CD14-positive monocyte (primary cell): Measurements from ENCODE around the gene CEP112. TPM values are rescaled to one million over a fixed set of nuclear protein-coding genes. Genes with fewer than 3 reads are reported as not detected.

Source experiments
- DNase-seq, 3 donors: peaks; one replicate each; pipeline ENCODE4 v3.0.0-alpha.2; 2011 to 2022
- H2AFZ ChIP-seq: 2 replicates; pipeline ENCODE4 v1.6.0; 2012; ENCODE audit warnings: mild to moderate bottlenecking, low read depth, low read length, inconsistent platforms; ENCODE audit not compliant: insufficient read depth, poor library complexity, severe bottlenecking
- H3K27ac ChIP-seq, 2 donors: 1 replicate in 1 of 2; 2 replicates in 1 of 2; pipeline ENCODE4 v1.5.1; 2012 to 2013; ENCODE audit warnings: low read length in 2 of 2, control low read depth in 1 of 2, inconsistent platforms in 1 of 2, low read depth in 1 of 2, mild to moderate bottlenecking in 1 of 2
- H3K27me3 ChIP-seq, 2 donors: one replicate each; pipeline versions ENCODE4 v1.6.0 to v1.6.1; 2011 to 2013; ENCODE audit warnings: low read length in 2 of 2; ENCODE audit not compliant: control insufficient read depth in 2 of 2, insufficient read depth in 2 of 2
- H3K36me3 ChIP-seq, 2 donors: replicated peaks in 1 of 2; 1 replicate in 1 of 2; 2 replicates in 1 of 2; pipeline versions ENCODE4 v1.5.1 to v1.6.1; 2012 to 2013; ENCODE audit warnings: low read length in 2 of 2, control low read depth in 1 of 2, inconsistent platforms in 1 of 2, mild to moderate bottlenecking in 1 of 2; ENCODE audit not compliant: insufficient read depth in 2 of 2, control insufficient read depth in 1 of 2
- H3K4me1 ChIP-seq, 2 donors: 1 replicate in 1 of 2; 2 replicates in 1 of 2; pipeline versions ENCODE4 v1.5.1 to v1.6.1; 2012 to 2013; ENCODE audit warnings: low read length in 2 of 2, control low read depth in 1 of 2, inconsistent platforms in 1 of 2, mild to moderate bottlenecking in 1 of 2, moderate library complexity in 1 of 2; ENCODE audit not compliant: insufficient read depth in 2 of 2, control insufficient read depth in 1 of 2
- H3K4me2 ChIP-seq: replicated peaks from 2 replicates; pipeline ENCODE3; 2012; ENCODE audit warnings: low read length, moderate library complexity, mild to moderate bottlenecking; ENCODE audit not compliant: poor library complexity, severe bottlenecking; ENCODE audit errors: extremely low read depth
- H3K4me3 ChIP-seq, 3 experiments: fragments of 200-600 bp in 1 of 3; sonication (generic) in 1 of 3; replicated peaks in 1 of 3; 1 replicate in 2 of 3; 2 replicates in 1 of 3; pipeline ENCODE4 v1.5.1; 2011 to 2013; ENCODE audit warnings: low read length in 3 of 3, mild to moderate bottlenecking in 3 of 3, control low read depth in 2 of 3, low read depth in 2 of 3, inconsistent platforms in 1 of 3, moderate library complexity in 1 of 3
- H3K79me2 ChIP-seq: 2 replicates; pipeline ENCODE4 v1.6.0; 2012; ENCODE audit warnings: mild to moderate bottlenecking, control low read depth, inconsistent platforms, low read length, moderate library complexity; ENCODE audit not compliant: insufficient read depth
- H3K9ac ChIP-seq: 2 replicates; pipeline ENCODE4 v1.6.0; 2017; ENCODE audit warnings: low read length, mild to moderate bottlenecking; ENCODE audit not compliant: insufficient read depth, poor library complexity, severe bottlenecking
- H3K9me3 ChIP-seq, 2 donors: replicated peaks in 1 of 2; 1 replicate in 1 of 2; 2 replicates in 1 of 2; pipeline versions ENCODE4 v1.5.1 to v1.6.1; 2012 to 2013; ENCODE audit warnings: low read length in 2 of 2, control low read depth in 1 of 2; ENCODE audit not compliant: control insufficient read depth in 1 of 2, insufficient read depth in 1 of 2
- H4K20me1 ChIP-seq: 2 replicates; pipeline ENCODE4 v1.6.0; 2012; ENCODE audit warnings: mild to moderate bottlenecking, low read length, control low read depth, moderate library complexity; ENCODE audit not compliant: insufficient read depth
- H3K27ac Mint-ChIP-seq, 7 donors: one replicate each; pipeline ENCODE4 v1.8.0; 2020; ENCODE audit warnings: mild to moderate bottlenecking in 7 of 7, mixed read lengths in 7 of 7, moderate library complexity in 6 of 7, inconsistent platforms in 2 of 7
- H3K27me3 Mint-ChIP-seq, 3 donors: one replicate each; pipeline ENCODE4 v1.8.0; 2021 to 2022; ENCODE audit warnings: low read depth in 3 of 3, mild to moderate bottlenecking in 3 of 3, mixed read lengths in 3 of 3, moderate library complexity in 3 of 3, inconsistent platforms in 1 of 3
- H3K36me3 Mint-ChIP-seq, 2 donors: one replicate each; pipeline ENCODE4 v1.8.0; 2020; ENCODE audit warnings: mixed read lengths in 2 of 2, inconsistent platforms in 1 of 2, mild to moderate bottlenecking in 1 of 2
- H3K4me1 Mint-ChIP-seq: one replicate; pipeline ENCODE4 v1.8.0; 2020; ENCODE audit warnings: mild to moderate bottlenecking, mixed read lengths
- H3K4me3 Mint-ChIP-seq, 2 donors: one replicate each; pipeline ENCODE4 v1.8.0; 2020; ENCODE audit warnings: mild to moderate bottlenecking in 2 of 2, mixed read lengths in 2 of 2, moderate library complexity in 1 of 2
- H3K9me3 Mint-ChIP-seq, 7 donors: one replicate each; pipeline ENCODE4 v1.8.0; 2020 to 2022; ENCODE audit warnings: mixed read lengths in 7 of 7, mild to moderate bottlenecking in 6 of 7, moderate library complexity in 6 of 7, inconsistent platforms in 2 of 7
- CTCF ChIP-seq: fragments of 200-600 bp; IDR thresholded peaks from one replicate; pipeline ENCODE4 v1.8.0; 2022; ENCODE audit warnings: antibody characterized with exemption, mild to moderate bottlenecking
- WGBS: methylation state at CpG from one replicate; pipeline ENCODE4 v1.1.5; 2013; ENCODE audit warnings: missing lambda C conversion rate; ENCODE audit not compliant: insufficient coverage; 5-methylcytosine and 5-hydroxymethylcytosine counted together
- intact Hi-C, 2 donors: fragments of 100-400 bp; cut with micrococcal nuclease; formaldehyde crosslinking; loops; one replicate each; pipeline versions ENCODE4 v1.15.0 to v1.15.1; 2023
- polyA plus RNA-seq, 3 donors: library from polyadenylated mRNA; depleted of rRNA in 1 of 3; unstranded in 2 of 3; stranded (reverse) in 1 of 3; fragments of 300-500 nt in 2 of 3; fragments of >200 nt in 1 of 3; fragmentation: Illumina TruSeq in 2 of 3; gene quantifications; 1 replicate in 2 of 3; 2 replicates in 1 of 3; pipeline ENCODE4 v1.2.3, GENCODE V29; 2012 to 2021

The CEP112 gene
- polyA plus RNA-seq, 3 donors = 0.10 TPM; not detected in 2

DNA sequence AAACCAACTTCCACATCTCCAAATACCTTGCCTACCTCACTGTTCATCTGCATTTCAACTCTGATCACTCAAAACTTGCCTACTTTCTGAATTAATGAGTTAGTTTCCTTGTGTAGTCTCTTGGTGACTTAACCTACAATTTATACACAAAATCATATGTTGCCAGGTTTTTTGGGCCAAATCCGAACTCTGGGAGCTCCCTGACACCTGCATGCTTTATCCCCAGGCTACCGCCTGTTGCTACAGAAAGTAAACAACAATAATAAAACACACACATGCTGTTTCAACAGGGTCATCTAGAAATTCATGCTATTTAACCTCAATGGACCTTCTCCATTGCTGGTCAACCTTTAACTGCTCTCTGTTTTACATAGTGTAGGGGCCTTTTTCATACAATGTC lies 526.0 kb downstream of the CEP112 start:
- H3K9me3 ChIP-seq = no peaks in the 10 kb centered on the region
- Mint-ChIP-seq H3K27ac (no peak overlapping the region), H3K27me3 (peaks cover 0 to 2% (median 0%) of the 10 kb centered on the region in 3 donors), H3K4me3 (no peak overlapping the region), H3K4me1 (no peaks in the 10 kb centered on the region), H3K36me3 (no peaks in the 10 kb centered on the region), H3K9me3 (peaks cover 0 to 16% (median 2%) of the 10 kb centered on the region in 7 donors)
- no peak overlapping the region for H2AFZ ChIP-seq
- TF ChIP-seq CTCF = no peak
- H3K27me3 ChIP-seq = no peaks in the 10 kb centered on the region
- H3K4me2 ChIP-seq = no peak overlapping the region
- H3K27ac ChIP-seq = no peak overlapping the region
- H3K79me2 ChIP-seq = no peaks in the 10 kb centered on the region
- no peaks in the 10 kb centered on the region for H3K36me3 ChIP-seq
- H4K20me1 ChIP-seq = no peaks in the 10 kb centered on the region
- intact Hi-C loops = no loop called here
- 60% methylated on average over 1 of the region's 2 CpGs for WGBS
- DNase-seq = no peak
- no peak overlapping the region for H3K9ac ChIP-seq
- H3K4me1 ChIP-seq = no peaks in the 10 kb centered on the region
- no peak overlapping the region for H3K4me3 ChIP-seq

DNA sequence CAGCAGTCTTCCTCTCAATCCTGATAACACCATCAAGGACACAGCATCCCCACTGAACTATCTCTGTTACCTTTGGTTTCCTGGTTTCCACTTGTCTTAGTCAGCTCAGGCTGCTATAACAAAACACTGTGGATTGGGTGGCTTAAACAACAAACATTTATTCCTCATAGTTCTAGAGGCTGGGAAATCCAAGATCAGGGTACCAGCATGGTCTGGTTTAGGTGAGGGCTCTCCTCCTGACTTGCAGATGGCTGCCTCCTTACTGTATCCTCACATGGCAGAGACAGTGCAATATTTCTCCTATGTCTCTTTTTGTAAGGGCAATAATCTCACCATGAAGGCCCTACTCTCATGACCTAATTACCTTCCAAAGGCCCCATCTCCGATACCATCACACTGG lies 527.2 kb downstream of the CEP112 start:
- Mint-ChIP-seq H3K27ac (no peak overlapping the region), H3K4me3 (no peak overlapping the region), H3K9me3 (peaks cover 0 to 16% (median 6%) of the 10 kb centered on the region in 7 donors), H3K36me3 (no peaks in the 10 kb centered on the region), H3K27me3 (peaks cover 0 to under 1% (median 0%) of the 10 kb centered on the region in 3 donors), H3K4me1 (no peaks in the 10 kb centered on the region)
- H3K9ac ChIP-seq = no peak overlapping the region
- H3K36me3 ChIP-seq = no peaks in the 10 kb centered on the region
- no peak overlapping the region for H2AFZ ChIP-seq
- DNase-seq = no peak
- no peaks in the 10 kb centered on the region for H3K27me3 ChIP-seq
- H3K79me2 ChIP-seq = no peaks in the 10 kb centered on the region
- no peaks in the 10 kb centered on the region for H3K9me3 ChIP-seq
- intact Hi-C loops = no loop called here
- H3K4me2 ChIP-seq = no peak overlapping the region
- H4K20me1 ChIP-seq = no peaks in the 10 kb centered on the region
- TF ChIP-seq CTCF = no peak
- WGBS = 93% methylated on average over 1 of the region's 1 CpG
- H3K27ac ChIP-seq = no peak overlapping the region
- H3K4me1 ChIP-seq = no peaks in the 10 kb centered on the region
- H3K4me3 ChIP-seq = no peak overlapping the region
